ENCODE measurements around the gene MTSS2. TPM values are rescaled to one million over a fixed set of nuclear protein-coding genes. Genes with fewer than 3 reads are reported as not detected.

The MTSS2 gene
- total RNA-seq, 3 donors from 2014 or later (not counting 1 experiment from before 2014, with no cell fraction given) = 3.8 to 8.8 (median 4.4) TPM

DNA sequence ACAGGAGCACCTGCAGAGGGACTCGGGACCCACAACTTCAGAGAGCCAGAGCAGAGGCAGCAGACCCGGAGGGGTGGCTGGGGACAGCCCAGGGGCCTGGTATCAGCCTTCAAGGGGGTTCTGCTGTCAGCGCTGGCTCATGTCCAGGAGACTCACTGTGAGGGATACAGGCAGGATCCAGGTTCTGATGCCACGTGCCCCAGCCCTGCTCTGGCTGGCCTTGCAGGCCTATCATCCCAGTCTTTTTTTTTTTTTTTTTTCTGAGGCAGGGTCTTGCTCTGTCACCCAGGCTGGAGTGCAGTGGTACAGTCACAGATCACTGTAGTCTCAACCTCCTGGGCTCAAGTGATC is 9.0 kb upstream of the MTSS2 start:
- H3K27ac ChIP-seq (ENCODE audit: low read length) = no peak overlapping the region
- WGBS (ENCODE audit: insufficient coverage) = 93% methylated on average over 4 of the region's 4 CpGs
- Mint-ChIP-seq H3K36me3 (no peaks in the 10 kb centered on the region), H3K27me3 (ENCODE audit: low read depth in 2 of 2) (no peaks in the 10 kb centered on the region), H3K27ac (no peak overlapping the region), H3K4me1 (peaks cover 0 to 31% of the 10 kb centered on the region in 2 donors), H3K9me3 (no peaks in the 10 kb centered on the region), H3K4me3 (no peak overlapping the region)
- peaks cover 27% of the 10 kb centered on the region for H3K4me1 ChIP-seq (ENCODE audit: control insufficient read depth, insufficient read depth, low read length)
- no peak overlapping the region for H3K4me3 ChIP-seq (ENCODE audit: low read length)
- intact Hi-C loops (cut with micrococcal nuclease) = no loop called here
- H3K27me3 ChIP-seq (ENCODE audit: control insufficient read depth, insufficient read depth, low read length) = no peaks in the 10 kb centered on the region
- DNase-seq (no peak), ATAC-seq (no peak)
- no peak for TF ChIP-seq CTCF (IDR thresholded peaks at IDR 0.05)
- H3K9me3 ChIP-seq (ENCODE audit: control insufficient read depth, insufficient read depth, low read length) = no peaks in the 10 kb centered on the region
- peaks cover 2% of the 10 kb centered on the region for H3K36me3 ChIP-seq (ENCODE audit: control insufficient read depth, insufficient read depth, low read length)

DNA sequence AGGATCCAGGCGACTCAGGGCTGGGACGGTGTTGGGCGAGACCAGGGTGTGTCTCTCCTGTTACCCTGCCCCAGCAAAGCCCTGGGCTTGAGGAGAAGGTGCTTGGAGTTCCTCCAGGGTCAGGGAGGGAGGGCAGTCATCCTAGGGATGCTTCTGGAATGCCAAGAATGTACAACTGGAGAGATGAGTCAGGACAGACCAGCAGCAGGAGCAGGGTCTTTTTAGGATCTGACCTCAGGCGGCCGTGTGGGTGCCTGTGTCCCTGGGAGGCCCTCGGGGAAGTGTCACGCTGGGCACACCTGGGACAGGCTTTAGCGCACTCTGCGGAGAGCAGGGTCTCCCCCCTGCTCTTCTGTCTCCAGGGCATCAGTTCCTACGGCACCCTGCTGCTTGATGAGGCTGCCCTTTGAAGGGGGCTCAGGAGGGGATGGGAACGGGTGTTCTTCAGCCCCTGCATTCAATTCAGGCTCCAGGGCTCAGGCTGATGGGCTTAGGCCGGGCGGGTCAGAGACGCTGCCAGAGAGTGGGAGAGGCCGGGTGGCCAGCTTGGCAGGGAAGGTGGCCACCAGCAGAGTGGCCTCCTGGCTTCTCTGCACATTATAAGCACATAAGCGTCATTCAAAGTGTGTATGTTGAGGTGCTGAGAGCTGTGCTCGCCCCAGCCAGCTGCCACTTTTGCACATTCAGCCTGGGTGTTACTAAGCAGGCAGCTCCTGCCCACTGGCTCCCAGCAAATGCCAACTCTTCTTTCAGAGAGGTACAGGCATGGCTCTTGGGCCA is 8.4 kb upstream of the MTSS2 start:
- peaks cover 27% of the 10 kb centered on the region for H3K4me1 ChIP-seq (ENCODE audit: control insufficient read depth, insufficient read depth, low read length)
- H3K4me3 ChIP-seq (ENCODE audit: low read length) = no peak overlapping the region
- no peak for TF ChIP-seq CTCF (IDR thresholded peaks at IDR 0.05)
- no peaks in the 10 kb centered on the region for H3K9me3 Mint-ChIP-seq
- H3K36me3 ChIP-seq (ENCODE audit: control insufficient read depth, insufficient read depth, low read length) = peaks cover 2% of the 10 kb centered on the region
- peaks cover 0 to 27% of the 10 kb centered on the region in 2 donors for H3K4me1 Mint-ChIP-seq
- DNase-seq (no peak), ATAC-seq (no peak)
- no peaks in the 10 kb centered on the region for H3K27me3 Mint-ChIP-seq (ENCODE audit: low read depth in 2 of 2)
- H3K36me3 Mint-ChIP-seq = no peaks in the 10 kb centered on the region
- intact Hi-C loops (cut with micrococcal nuclease) = no loop called here
- H3K27me3 ChIP-seq (ENCODE audit: control insufficient read depth, insufficient read depth, low read length) = no peaks in the 10 kb centered on the region
- H3K27ac Mint-ChIP-seq = no peak overlapping the region
- WGBS (ENCODE audit: insufficient coverage) = 94% methylated on average over 17 of the region's 17 CpGs
- H3K9me3 ChIP-seq (ENCODE audit: control insufficient read depth, insufficient read depth, low read length) = no peaks in the 10 kb centered on the region
- H3K4me3 Mint-ChIP-seq = no peak overlapping the region
- no peak overlapping the region for H3K27ac ChIP-seq (ENCODE audit: low read length)

GRCh38 chr16:70692873-70693671 is 7.2 kb upstream of the MTSS2 start:
- Mint-ChIP-seq H3K4me3 (no peak overlapping the region), H3K36me3 (no peaks in the 10 kb centered on the region), H3K27ac (peak overlapping the region in 1 of 2 donors; percentile 47), H3K9me3 (no peaks in the 10 kb centered on the region), H3K27me3 (ENCODE audit: low read depth in 2 of 2) (no peaks in the 10 kb centered on the region), H3K4me1 (peaks cover 0 to 23% of the 10 kb centered on the region in 2 donors)
- WGBS (ENCODE audit: insufficient coverage) = 88% methylated on average over 29 of the region's 29 CpGs
- DNase-seq = no peak
- Histone ChIP-seq H3K9me3 (ENCODE audit: control insufficient read depth, insufficient read depth, low read length) (no peaks in the 10 kb centered on the region), H3K4me3 (ENCODE audit: low read length) (no peak overlapping the region), H3K27me3 (ENCODE audit: control insufficient read depth, insufficient read depth, low read length) (no peaks in the 10 kb centered on the region), H3K36me3 (ENCODE audit: control insufficient read depth, insufficient read depth, low read length) (no peaks in the 10 kb centered on the region), H3K4me1 (ENCODE audit: control insufficient read depth, insufficient read depth, low read length) (peaks cover 27% of the 10 kb centered on the region), H3K27ac (ENCODE audit: low read length) (no peak overlapping the region)
- TF ChIP-seq CTCF (IDR thresholded peaks at IDR 0.05) = no peak
- intact Hi-C loops (cut with micrococcal nuclease) = no loop called here
- no peak for ATAC-seq
